ENCODE data around the gene NUFIP1.

DNA sequence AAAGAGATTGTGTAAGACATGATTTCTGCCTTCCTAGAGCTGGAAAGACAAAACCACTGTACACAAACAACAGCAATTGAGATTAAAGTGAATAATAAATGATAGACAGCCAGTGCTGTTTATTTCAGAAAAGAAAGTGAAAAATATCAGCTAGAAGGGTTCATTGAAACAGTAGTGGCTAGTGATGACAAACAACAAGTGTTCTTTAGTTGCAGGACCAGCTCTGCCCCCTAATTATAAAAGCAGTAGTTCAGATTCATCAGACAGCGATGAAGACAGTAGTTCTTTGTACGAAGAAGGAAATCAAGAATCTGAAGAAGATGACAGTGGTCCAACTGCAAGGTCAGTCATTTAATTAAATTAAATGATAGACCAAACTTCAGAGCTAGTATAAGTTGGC lies 14.8 kb upstream of the NUFIP1 start:
- no peak for TF ChIP-seq POLR2AphosphoS5 (IDR thresholded peaks at IDR 0.05; ENCODE audit: low read depth, low read length)
- TF ChIP-seq POLR2A (IDR thresholded peaks at IDR 0.05; ENCODE audit: low read depth, low read length), result no peak
- TF ChIP-seq POU2F2 (IDR thresholded peaks at IDR 0.05; ENCODE audit: low read depth, low read length), result no peak
- TF ChIP-seq TAF1 (IDR thresholded peaks at IDR 0.05; ENCODE audit: low read depth, low read length), result no peak
- no peak for TF ChIP-seq PAX5 (IDR thresholded peaks at IDR 0.05; ENCODE audit: insufficient read depth, low read length, severe bottlenecking)
- no peak for TF ChIP-seq SPI1 (IDR thresholded peaks at IDR 0.05; ENCODE audit: low read depth, low read length)
